ENCODE results near the gene MOB3B. TPM values are rescaled to one million over a fixed set of nuclear protein-coding genes. Genes with fewer than 3 reads are reported as not detected.

Gene MOB3B
- total RNA-seq, 1 donor from 2014 or later = 0.39 TPM

DNA sequence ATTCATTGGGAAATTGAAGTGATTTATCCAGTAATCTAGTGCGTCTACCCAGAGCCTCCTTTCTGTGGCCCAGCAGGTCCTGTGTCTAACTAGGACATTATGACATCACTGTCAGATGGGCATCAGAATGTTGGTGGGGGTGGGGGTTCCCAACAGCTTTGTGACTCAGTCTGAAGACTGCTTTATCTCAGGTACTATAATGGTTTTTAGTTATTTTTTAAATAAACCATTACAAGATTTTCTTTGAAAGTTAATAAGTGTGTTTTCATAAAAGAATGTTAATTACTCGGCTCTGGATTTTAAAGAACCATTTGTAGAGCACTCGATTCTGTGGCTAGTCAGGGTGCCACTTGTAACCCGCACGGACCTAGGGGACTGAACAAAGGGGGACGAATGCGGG lies 232.6 kb downstream of the MOB3B start, which contains the start of gene EQTN:
Gene EQTN, minus strand, starts transcription at position 101 of the 400 bp plus-strand sequence. Its CDS starts 95 bp downstream, at position 6.
- intact Hi-C loops (cut with micrococcal nuclease) = no loop called here

- intact Hi-C loops (cut with micrococcal nuclease) = no loop called here
Observed at GRCh38 chr9:27293996-27294395, 235.6 kb downstream of the MOB3B start.

DNA sequence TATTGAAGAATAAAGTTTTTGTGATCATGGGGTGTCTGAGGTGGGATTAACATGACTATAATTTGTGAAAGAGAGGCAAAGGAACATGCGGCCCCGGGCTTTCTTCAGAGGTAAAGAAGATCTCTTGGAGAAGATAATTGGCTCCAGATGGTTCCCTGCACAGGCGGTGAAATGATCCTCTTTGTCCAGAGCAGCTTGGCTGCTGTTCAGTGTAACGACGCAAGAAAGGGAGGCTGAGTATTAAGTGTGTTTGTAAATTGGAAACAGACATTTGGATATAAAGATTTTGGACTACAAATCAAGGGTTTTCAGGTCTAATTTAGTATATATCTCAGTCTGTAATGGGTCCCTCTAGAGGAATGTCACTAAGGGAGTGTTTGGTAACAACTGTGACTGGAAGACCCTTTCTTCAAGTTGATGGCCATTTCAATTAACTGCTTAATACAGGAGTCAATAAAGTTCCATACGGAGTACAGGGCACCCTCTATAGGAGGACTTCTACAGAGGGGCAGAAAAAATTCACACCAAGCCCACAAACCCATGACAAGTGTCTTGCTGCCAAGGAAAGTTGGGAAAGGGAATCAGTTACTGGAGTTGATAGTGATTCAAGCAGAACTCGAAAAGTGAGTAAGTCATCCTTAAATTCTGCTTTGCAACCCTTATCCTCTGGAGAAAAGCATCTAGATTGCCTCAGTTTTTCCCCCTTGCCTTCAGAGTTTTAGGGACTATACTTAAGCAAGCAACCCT lies 236.8 kb downstream of the MOB3B start:
- intact Hi-C loops (cut with micrococcal nuclease) = no loop called here

- intact Hi-C loops (cut with micrococcal nuclease) = no loop called here
Observed at GRCh38 chr9:27291292-27291691, 238.3 kb downstream of the MOB3B start.

- intact Hi-C loops (cut with micrococcal nuclease) = no loop called here
Observed at GRCh38 chr9:27282269-27282668, 247.3 kb downstream of the MOB3B start.

GRCh38 chr9:27280860-27281259 lies 248.8 kb downstream of the MOB3B start:
- intact Hi-C loops (cut with micrococcal nuclease) = no loop called here

GRCh38 chr9:27280249-27280648 lies 249.4 kb downstream of the MOB3B start:
- intact Hi-C loops (cut with micrococcal nuclease) = no loop called here

GRCh38 chr9:27279611-27280010 lies 250.0 kb downstream of the MOB3B start:
- intact Hi-C loops (cut with micrococcal nuclease) = loop anchor here (5.0 to 10.0 kb wide), 3 partner anchors 327 to 1315 kb away; no protein-coding TSS in a partner anchor

GRCh38 chr9:27278374-27278773 lies 251.2 kb downstream of the MOB3B start:
- intact Hi-C loops (cut with micrococcal nuclease) = loop anchor here (5.0 to 10.0 kb wide), 3 partner anchors 326 to 1314 kb away; no protein-coding TSS in a partner anchor

GRCh38 chr9:27276193-27277030 lies 253.2 kb downstream of the MOB3B start:
- intact Hi-C loops (cut with micrococcal nuclease) = loop anchor here (1.0 to 10.0 kb wide), 6 partner anchors 242 to 1312 kb away; no protein-coding TSS in a partner anchor

Other genes with a start within 250 kb of the MOB3B start
- gene EQTN, start 232.7 kb downstream of the MOB3B start, total RNA-seq = not detected in 2 replicates
- gene IFNK, start 5.5 kb downstream of the MOB3B start, total RNA-seq = not detected in 2 replicates
- 7.1 and 9.5 TPM in 2 replicates for gene C9orf72, start 43.7 kb upstream of the MOB3B start, total RNA-seq